Aortic smooth muscle cell (primary cell): ENCODE data around the gene ARHGEF10L. TPM values are rescaled to one million over a fixed set of nuclear protein-coding genes. Genes with fewer than 3 reads are reported as not detected.

ENCODE experiments used
- total RNA-seq: library from RNA; depleted of rRNA; stranded (reverse); fragments of >200 nt; gene quantifications from 2 replicates; pipeline ENCODE4 v1.2.3, GENCODE V29; 2014

The ARHGEF10L gene, protein sequence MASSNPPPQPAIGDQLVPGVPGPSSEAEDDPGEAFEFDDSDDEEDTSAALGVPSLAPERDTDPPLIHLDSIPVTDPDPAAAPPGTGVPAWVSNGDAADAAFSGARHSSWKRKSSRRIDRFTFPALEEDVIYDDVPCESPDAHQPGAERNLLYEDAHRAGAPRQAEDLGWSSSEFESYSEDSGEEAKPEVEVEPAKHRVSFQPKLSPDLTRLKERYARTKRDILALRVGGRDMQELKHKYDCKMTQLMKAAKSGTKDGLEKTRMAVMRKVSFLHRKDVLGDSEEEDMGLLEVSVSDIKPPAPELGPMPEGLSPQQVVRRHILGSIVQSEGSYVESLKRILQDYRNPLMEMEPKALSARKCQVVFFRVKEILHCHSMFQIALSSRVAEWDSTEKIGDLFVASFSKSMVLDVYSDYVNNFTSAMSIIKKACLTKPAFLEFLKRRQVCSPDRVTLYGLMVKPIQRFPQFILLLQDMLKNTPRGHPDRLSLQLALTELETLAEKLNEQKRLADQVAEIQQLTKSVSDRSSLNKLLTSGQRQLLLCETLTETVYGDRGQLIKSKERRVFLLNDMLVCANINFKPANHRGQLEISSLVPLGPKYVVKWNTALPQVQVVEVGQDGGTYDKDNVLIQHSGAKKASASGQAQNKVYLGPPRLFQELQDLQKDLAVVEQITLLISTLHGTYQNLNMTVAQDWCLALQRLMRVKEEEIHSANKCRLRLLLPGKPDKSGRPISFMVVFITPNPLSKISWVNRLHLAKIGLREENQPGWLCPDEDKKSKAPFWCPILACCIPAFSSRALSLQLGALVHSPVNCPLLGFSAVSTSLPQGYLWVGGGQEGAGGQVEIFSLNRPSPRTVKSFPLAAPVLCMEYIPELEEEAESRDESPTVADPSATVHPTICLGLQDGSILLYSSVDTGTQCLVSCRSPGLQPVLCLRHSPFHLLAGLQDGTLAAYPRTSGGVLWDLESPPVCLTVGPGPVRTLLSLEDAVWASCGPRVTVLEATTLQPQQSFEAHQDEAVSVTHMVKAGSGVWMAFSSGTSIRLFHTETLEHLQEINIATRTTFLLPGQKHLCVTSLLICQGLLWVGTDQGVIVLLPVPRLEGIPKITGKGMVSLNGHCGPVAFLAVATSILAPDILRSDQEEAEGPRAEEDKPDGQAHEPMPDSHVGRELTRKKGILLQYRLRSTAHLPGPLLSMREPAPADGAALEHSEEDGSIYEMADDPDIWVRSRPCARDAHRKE (N-terminal part only)
- 38.4 and 44.3 TPM in 2 replicates for total RNA-seq

GRCh38 chr1:17539477-17540254 is at the start of gene ARHGEF10L:
Gene ARHGEF10L, plus strand, starts transcription at chr1:17539698. Its CDS starts 40,898 bp downstream, at chr1:17580596.

Other genes with a start within 250 kb of the ARHGEF10L start
- gene PADI4, start 231.5 kb upstream of the ARHGEF10L start, total RNA-seq: not detected in 2 replicates
- gene PADI6, start 167.5 kb upstream of the ARHGEF10L start, total RNA-seq: not detected in 2 replicates
- 19.8 and 27.2 TPM in 2 replicates for gene RCC2, start 100.0 kb upstream of the ARHGEF10L start, total RNA-seq
- not detected in 2 replicates for gene ACTL8, start 215.6 kb downstream of the ARHGEF10L start, total RNA-seq